OCI-LY3 (cell line): ENCODE measurements around the gene VCAN.

Experiments used
- H2AFZ ChIP-seq: fragments of 200-600, 300-600 bp; shearing (Covaris generic); 2 replicates; pipeline ENCODE4 v1.6.0; 2014; ENCODE audit warnings: antibody characterized with exemption, low read depth, low read length
- H3K27ac ChIP-seq: fragments of 200-600, 300-600 bp; sonication (generic); 2 replicates; pipeline ENCODE4 v1.5.1; 2014; ENCODE audit warnings: mild to moderate bottlenecking, low read length, moderate library complexity, mixed read lengths
- H3K27me3 ChIP-seq: fragments of 200-600, 300-600 bp; sonication (generic); 2 replicates; pipeline ENCODE4 v1.6.1; 2014; ENCODE audit warnings: low read depth, low read length, mixed read lengths
- H3K36me3 ChIP-seq: fragments of 200-600, 300-600 bp; sonication (generic); replicated peaks from 2 replicates; pipeline ENCODE3; 2014; ENCODE audit warnings: low read depth, low read length, mixed read lengths
- H3K4me1 ChIP-seq: fragments of 300-600, 200-600 bp; sonication (generic); 2 replicates; pipeline ENCODE4 v1.6.1; 2014; ENCODE audit warnings: low read length, mixed read lengths
- H3K4me2 ChIP-seq: fragments of 200-600, 300-600 bp; sonication (generic); 2 replicates; pipeline ENCODE4 v1.6.1; 2014; ENCODE audit warnings: low read length, mixed read lengths
- H3K4me3 ChIP-seq: fragments of 300-600, 200-600 bp; sonication (generic); 2 replicates; pipeline ENCODE4 v1.5.1; 2014; ENCODE audit warnings: antibody characterized with exemption, mild to moderate bottlenecking, low read length, moderate library complexity
- H3K79me2 ChIP-seq: fragments of 300-600, 200-600 bp; shearing (Covaris generic); 2 replicates; pipeline ENCODE4 v1.6.1; 2014; ENCODE audit warnings: mild to moderate bottlenecking, low read length, mixed read lengths
- H3K9ac ChIP-seq: fragments of 300-600, 200-600 bp; shearing (Covaris generic); 2 replicates; pipeline ENCODE4 v1.6.0; 2014; ENCODE audit warnings: mild to moderate bottlenecking, low read length, moderate library complexity
- H3K9me3 ChIP-seq: fragments of 200-600, 300-600 bp; shearing (Covaris generic); 2 replicates; pipeline ENCODE4 v1.6.1; 2014; ENCODE audit warnings: low read length, mixed read lengths; ENCODE audit not compliant: insufficient read depth
- H4K20me1 ChIP-seq: fragments of 200-600, 300-600 bp; sonication (generic); 2 replicates; pipeline ENCODE4 v1.6.1; 2016; ENCODE audit warnings: low read length, mixed read lengths; ENCODE audit not compliant: insufficient read depth
- CTCF ChIP-seq: fragments of 200-600, 300-600 bp; sonication (generic); IDR thresholded peaks from 2 replicates; pipeline ENCODE4 v1.5.1; 2014; ENCODE audit warnings: antibody characterized with exemption, low read length, low read depth
- EZH2phosphoT487 ChIP-seq: fragments of 200-600 bp; shearing (Covaris generic); IDR thresholded peaks from 2 replicates; pipeline ENCODE4 v1.6.1; 2018; ENCODE audit warnings: antibody characterized with exemption, mixed run types, low read depth

VCAN gene

GRCh38 chr5:83628360-83628759 lies 156.8 kb downstream of the VCAN start:
- Histone ChIP-seq H3K79me2 (no peaks in the 10 kb centered on the region), H2AFZ (no peak overlapping the region), H3K27me3 (no peaks in the 10 kb centered on the region), H3K9me3 (no peaks in the 10 kb centered on the region), H3K4me2 (no peak overlapping the region), H4K20me1 (no peaks in the 10 kb centered on the region), H3K4me3 (no peak overlapping the region), H3K27ac (no peak overlapping the region), H3K36me3 (no peaks in the 10 kb centered on the region), H3K4me1 (no peaks in the 10 kb centered on the region), H3K9ac (no peak overlapping the region)
- TF ChIP-seq CTCF (no peak), EZH2phosphoT487 (no peak)
